T47D (cell line): ENCODE measurements around the gene SLC9A1.

Experiments
- DNase-seq, 2 experiments: peaks; one replicate each; pipeline versions ENCODE4 v3.0.0 to v3.0.0-alpha.2; 2011 to 2012; ENCODE audit warnings: low read depth in 1 of 2, low spot score in 1 of 2
- JUND ChIP-seq: IDR thresholded peaks from 2 replicates; pipeline ENCODE4 v1.6.1; 2012; ENCODE audit warnings: low read depth
- in situ Hi-C: cut with HindIII; loops from 2 replicates; pipeline ENCODE4 v1.10.0; 2016; ENCODE audit warnings: low sequenced_read_pairs, low pct_unique_long_range_greater_than_20kb

Gene SLC9A1

GRCh38 chr1:27117733-27118439 lies 37.0 kb downstream of the SLC9A1 start:
- DNase-seq, result no peak
- in situ Hi-C loops, result no loop called here
- no peak for TF ChIP-seq JUND

- DNase-seq, result no peak
- in situ Hi-C loops, result no loop called here
- no peak for TF ChIP-seq JUND
Measured at GRCh38 chr1:27116697-27117096, 38.2 kb downstream of the SLC9A1 start.

GRCh38 chr1:27116232-27116631 lies 38.7 kb downstream of the SLC9A1 start:
- DNase-seq, result no peak
- no peak for TF ChIP-seq JUND
- in situ Hi-C loops, result no loop called here

- in situ Hi-C loops, result no loop called here
Measured at GRCh38 chr1:27114546-27114945, 40.4 kb downstream of the SLC9A1 start.

GRCh38 chr1:27113861-27114260 lies 41.1 kb downstream of the SLC9A1 start:
- in situ Hi-C loops, result no loop called here
- TF ChIP-seq JUND, result no peak
- no peak for DNase-seq

More at GRCh38 chr1:27114546-27114945, 40.4 kb downstream of the SLC9A1 start:
- no peak for TF ChIP-seq JUND
- DNase-seq, result no peak

GRCh38 chr1:27111626-27112573 lies 43.0 kb downstream of the SLC9A1 start:
- peak in 1 of 2 experiments; percentile 63 for DNase-seq
- no peak for TF ChIP-seq JUND
- in situ Hi-C loops, result no loop called here

DNA sequence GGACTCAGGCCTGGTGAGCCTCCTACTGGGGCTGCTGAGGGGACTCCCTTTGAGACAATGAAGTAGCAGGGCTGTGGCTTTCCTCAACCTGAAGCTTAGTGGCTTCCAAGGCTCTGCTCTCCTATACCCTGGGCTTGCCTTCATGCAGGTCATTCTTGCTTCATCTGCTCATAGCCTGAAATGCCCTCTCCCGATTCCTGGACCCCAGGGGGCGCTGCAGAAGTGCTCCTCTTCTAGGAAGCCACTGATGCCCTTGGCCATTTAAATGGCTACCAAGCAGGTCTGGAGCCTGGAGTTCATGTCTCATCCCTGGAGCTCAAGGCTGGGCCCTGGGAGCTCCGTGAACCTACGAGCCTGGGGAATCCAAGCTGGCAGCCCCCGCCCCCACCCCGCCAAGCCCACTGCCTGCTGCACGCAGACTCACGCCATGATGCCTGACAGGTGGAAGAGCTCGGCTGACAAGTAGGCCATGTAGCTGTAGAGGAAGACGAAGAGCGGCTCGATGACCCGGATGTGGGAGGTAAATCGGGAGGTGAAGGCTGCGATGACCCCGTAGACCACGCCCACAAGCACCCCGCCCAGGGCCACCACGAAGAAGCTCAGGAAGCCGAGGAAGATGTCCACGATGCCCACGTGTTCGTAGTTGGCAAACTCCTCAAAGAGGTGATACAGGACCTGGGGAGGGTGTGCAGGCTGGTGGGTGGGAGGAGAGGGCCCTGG lies 45.7 kb downstream of the SLC9A1 start:
- DNase-seq, result peak in 1 of 2 experiments; percentile 60
- no peak for TF ChIP-seq JUND
- in situ Hi-C loops, result no loop called here

DNA sequence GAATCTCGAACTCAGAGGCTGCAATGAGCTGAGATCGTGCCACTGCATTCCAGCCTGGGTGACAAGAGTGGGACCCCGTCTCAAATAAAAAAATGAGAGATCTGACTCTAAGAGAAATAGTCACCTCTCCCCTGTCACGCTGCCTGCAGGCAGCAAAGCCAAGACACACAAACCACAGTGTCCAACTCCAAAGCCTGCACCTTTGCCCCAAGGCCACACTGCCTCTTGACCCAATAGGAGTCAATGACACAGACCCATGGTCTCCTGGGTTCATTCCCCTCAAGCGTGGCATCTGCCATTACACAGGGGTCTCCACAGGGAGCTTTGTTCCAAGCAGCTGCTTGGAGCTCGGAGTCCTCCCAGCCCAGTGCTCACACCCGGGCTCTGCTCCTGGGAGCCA lies 46.3 kb downstream of the SLC9A1 start:
- no peak for DNase-seq
- in situ Hi-C loops, result no loop called here

DNA sequence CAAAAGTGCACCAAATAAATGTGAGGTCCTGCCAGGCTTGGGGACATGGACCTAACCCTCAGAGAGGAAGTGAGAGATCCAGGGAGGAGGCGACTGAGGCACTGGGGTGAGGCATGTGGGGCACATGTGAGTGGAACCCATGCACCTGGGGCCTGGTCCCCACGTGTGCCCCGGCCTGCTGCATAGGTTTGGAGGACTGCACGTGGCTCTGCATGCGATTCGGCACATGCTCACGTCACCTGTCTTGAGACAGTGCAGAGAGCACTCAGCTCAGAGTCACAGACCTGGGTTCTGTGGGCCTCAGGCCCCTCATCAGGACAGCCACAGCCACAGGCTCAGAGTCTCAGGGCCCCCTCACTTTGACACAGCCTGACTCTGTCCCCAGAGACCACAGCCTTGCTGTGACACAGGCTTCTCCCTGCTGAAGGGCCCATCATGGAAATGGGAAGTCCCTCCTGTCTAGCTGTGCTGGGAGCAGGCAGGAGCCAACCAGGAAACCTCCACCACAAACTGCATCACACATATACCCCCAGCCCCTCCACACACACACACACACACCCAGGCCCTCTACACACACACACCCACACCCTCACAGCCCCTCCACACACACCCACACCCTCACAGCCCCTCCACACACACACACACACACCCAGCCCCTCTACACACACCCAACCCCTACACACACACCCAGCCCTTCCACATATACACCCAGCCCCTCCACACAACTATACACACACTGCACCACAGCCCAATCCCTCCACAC lies 48.2 kb downstream of the SLC9A1 start:
- no peak for TF ChIP-seq JUND
- in situ Hi-C loops, result no loop called here
- no peak for DNase-seq

More for the DNA sequence above, 46.3 kb downstream of the SLC9A1 start:
- no peak for TF ChIP-seq JUND

- no peak for TF ChIP-seq JUND
- no peak for DNase-seq
- in situ Hi-C loops, result no loop called here
Measured at GRCh38 chr1:27105018-27105417, 49.9 kb downstream of the SLC9A1 start.

DNA sequence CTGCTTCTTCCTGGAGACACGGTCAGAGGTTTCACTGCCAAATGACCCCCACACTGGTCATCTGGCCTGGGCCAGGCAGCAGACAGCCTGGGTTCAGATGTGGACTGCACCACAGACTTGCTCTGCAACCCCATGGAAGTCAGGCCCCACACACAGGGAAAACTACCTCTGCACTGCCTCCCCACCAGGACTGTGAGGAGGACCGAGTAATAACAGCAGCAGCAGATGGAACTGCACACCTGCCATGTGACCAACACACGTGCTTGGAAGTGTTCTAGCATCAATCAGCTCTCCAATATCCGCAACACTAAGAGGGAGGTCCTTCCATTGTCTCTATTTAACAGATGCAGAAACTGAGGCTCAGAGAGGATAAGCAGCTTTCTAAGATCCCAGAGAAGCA lies 51.4 kb downstream of the SLC9A1 start:
- in situ Hi-C loops, result no loop called here
- no peak for DNase-seq
- no peak for TF ChIP-seq JUND
